ENCODE data around the gene ZEB2. TPM values are rescaled to one million over a fixed set of nuclear protein-coding genes. Genes with fewer than 3 reads are reported as not detected.
A peak's percentile ranks its signal among the peaks of the same experiment; 100 is the strongest.

ZEB2 gene
- polyA plus RNA-seq, 3 donors, result 112 to 133 (median 121) TPM

- DNase-seq (ENCODE audit: extremely low read depth in 1 of 11, low read depth in 9 of 11, low spot score in 4 of 11), result no peak
Measured at GRCh38 chr2:144544053-144544452, 24.1 kb upstream of the ZEB2 start.

GRCh38 chr2:144541396-144541795 is 21.5 kb upstream of the ZEB2 start:
- no peak for DNase-seq (ENCODE audit: extremely low read depth in 1 of 11, low read depth in 9 of 11, low spot score in 4 of 11)

- no peak for DNase-seq (ENCODE audit: extremely low read depth in 1 of 11, low read depth in 9 of 11, low spot score in 4 of 11)
Measured at GRCh38 chr2:144539289-144539782, 19.4 kb upstream of the ZEB2 start.

- no peak for DNase-seq (ENCODE audit: extremely low read depth in 1 of 11, low read depth in 9 of 11, low spot score in 4 of 11)
Measured at GRCh38 chr2:144535300-144535699, 15.4 kb upstream of the ZEB2 start.

- no peak for DNase-seq (ENCODE audit: extremely low read depth in 1 of 11, low read depth in 9 of 11, low spot score in 4 of 11)
Measured at GRCh38 chr2:144533221-144533620, 13.3 kb upstream of the ZEB2 start.

GRCh38 chr2:144530596-144530995 is 10.7 kb upstream of the ZEB2 start:
- DNase-seq (ENCODE audit: extremely low read depth in 1 of 11, low read depth in 9 of 11, low spot score in 4 of 11), result no peak

- no peak for DNase-seq (ENCODE audit: extremely low read depth in 1 of 11, low read depth in 9 of 11, low spot score in 4 of 11)
Measured at GRCh38 chr2:144529841-144530240, 9.9 kb upstream of the ZEB2 start.

- DNase-seq (ENCODE audit: extremely low read depth in 1 of 11, low read depth in 9 of 11, low spot score in 4 of 11), result no peak
Measured at GRCh38 chr2:144528108-144528507, 8.2 kb upstream of the ZEB2 start.

- DNase-seq (ENCODE audit: extremely low read depth in 1 of 11, low read depth in 9 of 11, low spot score in 4 of 11), result no peak
Measured at GRCh38 chr2:144526831-144527230, 6.9 kb upstream of the ZEB2 start.

GRCh38 chr2:144524118-144525009 is 4.4 kb upstream of the ZEB2 start:
- no peak for DNase-seq (ENCODE audit: extremely low read depth in 1 of 11, low read depth in 9 of 11, low spot score in 4 of 11)

GRCh38 chr2:144523596-144524117 is 3.7 kb upstream of the ZEB2 start:
- no peak for DNase-seq (ENCODE audit: extremely low read depth in 1 of 11, low read depth in 9 of 11, low spot score in 4 of 11)

GRCh38 chr2:144522897-144523595 is 3.1 kb upstream of the ZEB2 start:
- DNase-seq (ENCODE audit: extremely low read depth in 1 of 11, low read depth in 9 of 11, low spot score in 4 of 11), result no peak

GRCh38 chr2:144522176-144522896 is 2.4 kb upstream of the ZEB2 start:
- no peak for DNase-seq (ENCODE audit: extremely low read depth in 1 of 11, low read depth in 9 of 11, low spot score in 4 of 11)

- no peak for DNase-seq (ENCODE audit: extremely low read depth in 1 of 11, low read depth in 9 of 11, low spot score in 4 of 11)
Measured at GRCh38 chr2:144521686-144522085, 1.8 kb upstream of the ZEB2 start.

- DNase-seq (ENCODE audit: extremely low read depth in 1 of 11, low read depth in 9 of 11, low spot score in 4 of 11), result peak in 1 of 11 donors; percentile 74
Measured at GRCh38 chr2:144520756-144521487, 1.0 kb upstream of the ZEB2 start.

- DNase-seq (ENCODE audit: extremely low read depth in 1 of 11, low read depth in 9 of 11, low spot score in 4 of 11), result no peak
Measured at GRCh38 chr2:144519597-144519933, 354 bp downstream of the ZEB2 start.

GRCh38 chr2:144518748-144519596 is 947 bp downstream of the ZEB2 start:
- no peak for DNase-seq (ENCODE audit: extremely low read depth in 1 of 11, low read depth in 9 of 11, low spot score in 4 of 11)
